Epithelial cell of prostate (primary cell): ENCODE results near the gene C19orf53.
"Not testable (repeated sequence)": the region's sequence is repeated elsewhere in the genome, so short reads cannot be mapped to it uniquely, and the experiment has no call there.

Experiments used
- DNase-seq: peaks from one replicate; pipeline ENCODE4 v3.0.0-alpha.2; 2011; ENCODE audit warnings: low read depth, low spot score
- H3K27ac ChIP-seq: fragments of 450-650 bp; 2 replicates; pipeline ENCODE4 v1.5.1; 2017; ENCODE audit warnings: mild to moderate bottlenecking

The C19orf53 gene

DNA sequence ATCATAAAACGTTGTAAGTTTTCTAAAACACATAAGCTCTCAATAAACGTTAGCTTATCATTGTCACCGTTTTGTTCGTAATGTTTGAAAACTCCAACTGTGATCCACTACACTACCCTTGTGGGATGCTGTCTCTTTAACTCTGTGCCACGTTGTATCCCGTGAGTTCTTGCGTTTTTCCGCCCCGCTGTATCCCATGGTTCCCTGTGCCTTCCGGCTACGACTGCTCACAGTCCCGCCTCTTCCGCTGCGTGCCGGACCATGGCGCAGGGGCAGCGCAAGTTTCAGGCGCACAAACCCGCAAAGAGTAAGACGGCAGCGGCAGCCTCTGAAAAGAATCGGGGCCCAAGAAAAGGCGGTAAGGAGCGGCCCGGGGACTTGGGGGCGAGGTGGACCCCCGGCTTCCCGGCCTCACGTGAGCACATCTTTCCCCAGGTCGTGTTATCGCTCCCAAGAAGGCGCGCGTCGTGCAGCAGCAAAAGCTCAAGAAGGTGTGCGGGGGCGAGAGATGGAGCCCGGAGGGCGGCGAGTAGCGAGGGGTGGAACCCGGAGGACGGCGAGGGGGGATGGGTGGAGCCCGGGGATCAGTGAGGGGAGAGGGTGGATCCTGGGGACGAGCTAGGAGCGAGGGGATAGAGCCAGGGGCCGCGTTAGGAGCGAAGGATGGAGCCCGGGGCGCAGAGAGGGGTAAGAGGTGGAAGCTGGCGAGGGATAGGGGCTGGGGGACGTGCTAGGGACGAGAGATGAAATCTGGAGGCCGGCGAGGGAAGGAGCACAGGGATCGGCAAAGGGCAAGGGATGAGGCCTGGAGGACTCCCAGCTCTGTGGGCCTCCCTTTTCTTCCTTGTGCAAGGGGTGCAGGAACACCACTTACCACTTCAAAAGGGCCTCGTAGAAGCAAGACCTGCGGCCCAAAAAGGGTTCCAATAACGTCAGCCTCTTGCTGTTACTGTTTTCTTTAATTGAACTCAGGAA is at the start of gene C19orf53:
Gene C19orf53, plus strand, starts transcription at position 240 of the 975 bp plus-strand sequence. Its CDS starts 22 bp downstream, at position 262.
- H3K27ac ChIP-seq = peak within 1 kb of the TSS; percentile 71
- peak; percentile 56 for DNase-seq

DNA sequence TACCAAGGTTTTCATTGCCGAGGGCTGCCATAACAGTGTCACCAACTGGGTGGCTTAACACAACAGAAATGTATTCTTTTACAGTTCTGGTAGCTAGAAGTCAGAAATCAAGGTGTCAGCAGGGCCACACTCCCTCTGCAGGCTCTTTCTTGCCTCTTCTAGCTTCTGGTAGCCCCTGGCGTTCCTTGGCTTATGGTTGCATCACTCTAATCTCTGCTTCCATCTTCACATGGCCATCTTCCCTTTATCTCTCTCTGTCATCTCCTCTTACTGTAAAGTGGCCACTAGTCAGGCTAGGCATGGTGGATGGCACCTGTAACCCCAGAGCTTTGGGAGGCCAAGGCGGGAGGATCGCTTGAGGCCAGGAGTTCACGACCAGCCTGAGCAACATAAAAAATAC is 47.9 kb upstream of the C19orf53 start:
- no peak for DNase-seq
- no peak overlapping the region for H3K27ac ChIP-seq

DNA sequence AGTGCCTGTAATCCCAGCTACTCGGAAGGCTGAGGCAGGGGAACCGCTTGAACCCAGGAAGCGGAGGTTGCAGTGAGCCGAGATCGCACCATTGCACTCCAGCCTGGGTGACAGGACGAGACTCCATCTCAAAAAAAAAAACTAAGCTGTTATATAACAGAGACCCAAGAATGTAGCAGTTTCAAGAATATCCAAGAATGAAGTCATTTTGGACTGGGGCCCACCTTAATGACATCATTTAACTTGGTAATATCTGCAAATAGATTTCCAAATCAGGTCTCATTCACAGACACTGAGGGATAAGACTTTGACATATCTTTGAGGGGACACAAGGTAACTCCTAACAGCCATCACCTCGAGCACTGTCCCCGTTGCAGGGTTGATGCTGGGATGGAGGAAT is 46.5 kb upstream of the C19orf53 start:
- DNase-seq = no peak

DNA sequence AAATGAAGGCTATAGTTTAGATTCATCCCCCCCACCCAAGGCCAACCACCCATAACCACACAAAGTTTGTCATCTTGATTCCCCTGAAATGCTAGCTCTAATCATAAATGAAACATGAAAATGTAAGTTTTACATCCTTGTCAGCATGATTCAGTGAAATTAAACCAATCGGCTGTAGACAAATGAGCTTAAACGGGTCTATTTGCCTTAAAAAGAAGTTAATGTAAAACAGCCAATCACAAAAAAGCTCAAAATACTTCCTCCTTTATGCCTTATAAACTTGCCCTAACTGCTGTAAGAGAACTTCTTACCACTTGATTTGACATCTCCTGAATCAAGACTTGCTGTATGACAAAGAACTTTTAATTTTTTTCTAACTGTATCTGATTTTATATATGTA is 44.4 kb upstream of the C19orf53 start:
- H3K27ac ChIP-seq = no peak overlapping the region
- DNase-seq = no peak

More for the DNA sequence above, 46.5 kb upstream of the C19orf53 start:
- no peak overlapping the region for H3K27ac ChIP-seq

DNA sequence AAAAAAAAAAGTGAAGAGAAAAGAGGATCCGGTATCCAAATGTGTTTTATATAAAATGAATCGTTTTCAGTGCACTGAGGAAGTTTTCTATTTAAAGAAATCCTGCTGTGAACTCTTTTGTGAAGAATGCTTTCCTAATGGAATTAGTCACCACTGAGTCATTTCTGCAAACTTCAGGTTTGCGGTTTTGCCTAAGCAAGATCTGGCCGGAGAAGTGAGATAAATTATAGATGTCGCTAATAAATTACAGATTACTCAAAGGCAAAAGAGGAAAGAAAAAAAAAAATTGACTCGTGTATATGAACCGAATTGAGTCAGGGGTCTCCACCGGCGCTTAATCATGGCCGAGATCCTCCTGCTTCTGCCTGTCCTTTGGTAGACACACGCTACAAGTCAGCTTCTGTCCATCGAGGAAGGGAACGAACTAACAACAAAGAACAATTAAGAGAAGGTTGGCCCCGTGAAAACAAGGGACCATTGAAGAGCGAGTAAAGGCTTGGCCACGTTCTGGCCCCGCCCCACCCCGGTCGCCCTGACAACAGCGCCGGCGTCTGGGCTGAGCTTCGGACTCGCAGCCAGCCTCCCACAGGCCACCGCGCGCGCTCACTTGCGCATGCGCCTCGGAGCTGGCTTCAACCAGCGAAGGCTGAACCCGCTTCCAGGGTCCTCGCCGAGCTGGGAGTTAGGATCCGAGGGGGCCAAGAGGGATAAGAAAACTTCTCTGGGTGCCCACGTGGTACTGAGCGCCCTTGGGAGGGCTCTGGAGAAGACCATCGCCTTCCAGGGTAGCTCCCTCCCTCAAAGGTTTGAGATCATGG is 42.9 kb upstream of the C19orf53 start:
- peak overlapping the region; percentile 93 for H3K27ac ChIP-seq
- DNase-seq = peak; percentile 83

DNA sequence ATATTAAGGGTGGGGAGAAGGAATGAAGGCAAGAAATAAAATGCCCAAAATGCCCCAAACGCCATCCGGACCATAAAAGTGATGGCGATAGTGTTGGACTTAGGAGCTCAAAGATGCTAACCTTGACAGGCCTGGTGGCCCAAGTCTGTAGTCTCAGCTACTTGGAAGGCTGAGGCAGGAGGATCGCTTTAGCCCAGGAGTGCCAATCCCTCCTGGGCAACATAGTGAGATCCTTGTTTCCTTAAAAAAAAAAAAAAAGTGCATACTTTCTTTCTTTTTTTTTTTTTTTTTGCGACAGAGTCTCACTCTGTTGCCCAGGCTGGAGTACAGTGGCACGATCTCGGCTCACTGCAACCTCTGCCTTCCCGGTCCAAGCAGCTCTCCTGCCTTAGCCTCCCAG is 41.9 kb upstream of the C19orf53 start:
- H3K27ac ChIP-seq = peak overlapping the region; percentile 93

DNA sequence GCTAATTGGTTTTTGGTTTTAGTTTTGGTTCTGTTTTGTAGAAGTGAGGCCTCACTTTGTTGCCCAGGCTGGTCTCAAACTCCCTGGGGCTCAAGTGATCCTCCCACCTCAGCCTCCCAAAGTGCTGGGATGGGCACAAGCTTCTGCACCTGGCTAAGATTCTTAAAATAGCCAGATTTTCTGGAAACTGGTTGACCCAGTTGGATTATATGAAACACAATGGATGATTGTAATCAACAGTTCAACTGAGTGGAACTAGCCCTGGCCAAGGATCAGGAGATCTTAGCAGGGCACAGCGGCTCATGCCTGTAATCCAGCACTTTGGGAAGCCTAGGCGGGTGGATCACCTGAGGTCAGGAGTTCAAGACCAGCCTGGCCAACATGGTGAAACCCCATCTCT is 39.5 kb upstream of the C19orf53 start:
- DNase-seq = no peak
- no peak overlapping the region for H3K27ac ChIP-seq

More for the DNA sequence above, 41.9 kb upstream of the C19orf53 start:
- DNase-seq = no peak

DNA sequence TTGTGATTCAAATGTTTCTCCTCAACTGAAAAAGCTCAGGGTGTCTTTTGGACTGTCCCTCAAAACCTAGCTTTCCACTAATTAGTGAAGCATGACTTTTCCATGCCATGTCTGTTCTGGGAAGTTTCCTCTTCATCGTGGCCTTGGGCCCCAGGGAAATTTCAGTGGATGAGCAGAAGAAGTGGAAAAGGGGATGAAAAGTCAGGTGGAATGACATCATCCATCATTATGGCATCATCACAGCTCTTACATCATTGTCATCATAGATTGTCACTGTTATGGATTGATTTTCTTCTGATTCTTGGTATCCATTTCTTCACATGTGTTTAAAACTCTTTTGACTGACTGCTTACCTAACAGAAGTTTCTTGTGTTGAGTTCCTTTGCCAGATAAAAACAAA is 36.2 kb upstream of the C19orf53 start:
- no peak for DNase-seq

DNA sequence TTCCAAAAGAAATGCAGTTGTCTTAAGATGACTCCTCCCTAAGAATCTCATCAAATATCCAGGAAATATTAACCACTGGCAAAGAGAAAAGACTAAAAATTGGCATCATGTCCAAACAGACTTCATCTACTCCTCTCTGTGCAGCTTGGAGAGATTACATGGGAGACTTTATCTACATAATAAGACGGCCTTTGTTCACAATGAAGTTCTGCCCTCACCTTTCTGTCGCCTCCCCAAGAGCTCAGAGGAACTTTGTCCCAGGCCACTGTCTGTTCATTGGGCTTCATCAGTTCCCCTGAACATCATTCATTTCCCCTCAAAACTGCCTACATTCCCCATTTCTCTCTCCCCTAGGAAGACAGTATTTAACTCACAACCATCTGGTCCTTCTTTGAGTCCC is 32.4 kb upstream of the C19orf53 start:
- no peak overlapping the region for H3K27ac ChIP-seq
- no peak for DNase-seq

More for the DNA sequence above, 36.2 kb upstream of the C19orf53 start:
- no peak overlapping the region for H3K27ac ChIP-seq

DNA sequence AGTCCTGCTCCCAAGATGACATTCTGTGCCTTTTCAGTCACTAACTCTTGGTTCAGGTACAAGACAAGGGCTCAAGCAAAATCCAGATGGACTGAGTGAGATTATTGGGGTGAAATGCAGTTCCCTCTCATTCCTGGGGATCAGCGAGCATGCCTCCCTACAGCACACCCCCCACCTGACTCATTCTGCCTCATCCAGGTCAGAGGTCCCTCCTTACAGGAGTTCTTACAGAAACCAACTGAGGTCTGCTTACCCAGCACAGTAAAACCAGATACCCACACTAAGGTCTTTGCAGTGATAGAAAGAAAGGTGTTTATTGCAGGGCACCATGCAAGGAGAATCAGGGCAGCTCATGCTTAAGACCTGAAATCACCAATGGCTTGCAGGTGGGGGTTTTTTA is 31.5 kb upstream of the C19orf53 start:
- H3K27ac ChIP-seq = no peak overlapping the region
- no peak for DNase-seq

DNA sequence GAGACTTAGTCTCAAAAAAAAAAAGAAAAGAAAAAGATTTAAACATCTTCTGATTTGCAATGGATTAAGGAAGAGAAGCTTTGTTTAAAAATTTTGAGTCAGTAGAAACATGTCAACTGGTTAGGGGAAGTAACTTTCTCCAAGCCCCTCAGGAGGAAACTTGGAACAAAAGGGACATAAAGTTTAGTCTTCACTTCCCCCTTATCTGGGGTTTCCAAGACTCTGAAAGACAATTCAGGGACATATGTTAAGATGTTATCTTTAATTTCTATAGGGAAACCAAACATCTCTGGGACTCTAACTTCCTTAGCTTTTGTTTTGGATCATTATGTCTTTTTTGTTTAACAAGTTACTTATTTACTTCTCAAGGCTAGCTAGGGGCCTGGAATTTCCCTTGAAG is 30.1 kb upstream of the C19orf53 start:
- H3K27ac ChIP-seq = no peak overlapping the region
- DNase-seq = no peak

DNA sequence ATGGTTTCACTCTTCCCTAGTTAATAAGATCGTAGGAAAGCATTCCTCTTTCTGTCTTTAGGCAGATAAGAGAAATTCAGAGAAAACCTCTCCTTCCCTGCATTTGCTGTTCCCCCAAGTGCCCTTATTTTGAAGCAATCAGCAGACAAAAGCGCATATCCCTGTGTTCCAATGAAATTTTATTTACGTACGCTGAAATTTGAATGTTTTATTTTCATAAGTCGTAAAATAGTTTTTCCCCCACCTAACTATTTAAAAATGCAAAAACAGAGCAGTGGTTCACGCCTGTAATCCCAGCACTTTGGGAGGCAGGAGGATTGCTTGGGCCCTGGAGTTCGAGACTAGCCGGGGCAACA is 27.2 kb upstream of the C19orf53 start:
- H3K27ac ChIP-seq = no peak overlapping the region
- DNase-seq = no peak

DNA sequence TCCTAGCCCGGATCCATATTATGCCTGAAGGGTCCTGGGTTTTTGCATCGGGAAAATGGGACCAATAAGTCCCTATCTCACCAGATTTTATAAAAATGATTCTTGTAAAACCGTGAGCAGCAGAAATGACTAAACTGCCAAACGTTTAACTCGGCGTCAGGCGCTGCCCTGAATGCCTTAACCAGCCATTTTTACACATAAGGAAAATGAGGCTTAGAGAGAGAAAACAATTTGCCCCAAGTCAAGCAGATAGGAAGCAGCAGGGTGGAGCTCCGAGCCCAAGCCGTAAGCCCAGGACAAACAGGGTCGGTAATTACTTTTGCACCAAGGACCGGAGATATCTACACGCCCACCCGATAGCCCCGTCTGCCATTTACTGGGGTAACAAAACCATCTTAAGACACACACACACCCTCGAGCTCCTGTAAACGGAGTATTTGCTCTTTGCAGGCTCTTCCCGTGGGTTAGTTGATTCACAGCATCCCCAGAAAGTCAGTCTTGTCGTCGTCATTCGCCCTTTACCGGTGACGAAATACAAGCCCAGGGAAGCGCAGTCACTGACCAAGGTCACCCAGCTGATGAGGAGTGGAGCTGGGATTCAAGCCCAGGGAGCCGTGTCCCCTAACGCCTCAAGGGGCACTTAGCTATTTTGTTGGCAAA is 26.0 kb upstream of the C19orf53 start:
- no peak for DNase-seq
- peak overlapping the region; percentile 78 for H3K27ac ChIP-seq

DNA sequence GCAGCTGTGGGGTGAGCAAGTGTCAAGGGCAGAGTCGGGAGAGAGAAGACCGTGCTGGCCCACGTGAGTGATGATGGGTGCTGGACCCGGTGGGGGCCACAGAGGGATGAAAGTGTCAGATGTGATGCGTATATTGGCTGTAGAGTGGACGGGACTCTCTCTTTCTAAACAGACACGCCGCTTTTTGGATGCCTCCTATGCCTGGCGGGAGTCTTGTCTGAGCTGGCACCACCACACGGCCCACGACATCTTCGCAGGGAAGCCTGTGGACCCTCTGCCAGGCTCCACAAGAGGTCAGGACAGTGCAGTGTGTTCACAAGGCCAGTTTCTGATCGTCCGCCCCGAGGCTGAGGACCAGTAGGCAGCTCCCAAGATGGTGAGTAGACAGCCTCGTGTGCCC is 22.8 kb upstream of the C19orf53 start:
- no peak overlapping the region for H3K27ac ChIP-seq

DNA sequence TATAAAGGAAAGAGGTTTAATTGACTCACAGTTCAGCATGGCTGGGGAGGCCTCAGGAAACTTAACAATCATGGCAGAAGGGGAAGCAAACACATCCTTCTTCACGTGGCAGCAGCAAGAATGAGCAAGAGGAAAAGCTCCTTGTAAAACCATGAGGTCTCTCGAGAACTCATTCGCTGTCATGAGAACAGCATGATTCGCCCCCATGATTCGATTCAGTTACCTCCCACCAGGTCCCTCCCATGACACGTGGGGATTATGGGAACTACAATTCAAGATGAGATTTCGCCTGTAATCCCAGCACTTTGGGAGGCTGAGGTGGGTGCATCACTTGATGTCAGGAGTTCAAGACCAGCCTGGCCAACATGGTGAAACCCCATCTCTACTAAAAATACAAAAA is 20.6 kb upstream of the C19orf53 start:
- not testable (repeated sequence) for H3K27ac ChIP-seq, DNase-seq

More for the DNA sequence above, 22.8 kb upstream of the C19orf53 start:
- DNase-seq = no peak

DNA sequence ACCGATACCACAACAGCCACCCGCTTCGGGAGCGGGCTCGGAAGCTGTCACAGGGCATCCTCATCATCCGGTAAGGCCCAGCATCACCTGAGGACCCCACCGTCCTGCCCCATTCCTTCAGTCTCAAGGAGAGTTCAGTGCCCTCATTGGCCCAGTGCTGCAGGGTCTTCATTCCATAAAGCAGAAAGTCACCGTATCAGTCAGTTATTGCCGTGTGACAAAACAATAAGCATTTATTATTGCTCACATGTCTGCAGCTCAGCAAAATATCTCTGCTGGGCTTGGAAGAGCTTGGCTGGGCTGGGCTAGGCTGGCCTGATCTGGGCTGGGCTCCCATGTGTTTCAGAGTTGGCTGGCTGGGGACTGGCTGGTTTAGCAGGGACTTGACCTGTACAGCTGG is 18.0 kb upstream of the C19orf53 start:
- no peak for DNase-seq
- H3K27ac ChIP-seq = no peak overlapping the region

DNA sequence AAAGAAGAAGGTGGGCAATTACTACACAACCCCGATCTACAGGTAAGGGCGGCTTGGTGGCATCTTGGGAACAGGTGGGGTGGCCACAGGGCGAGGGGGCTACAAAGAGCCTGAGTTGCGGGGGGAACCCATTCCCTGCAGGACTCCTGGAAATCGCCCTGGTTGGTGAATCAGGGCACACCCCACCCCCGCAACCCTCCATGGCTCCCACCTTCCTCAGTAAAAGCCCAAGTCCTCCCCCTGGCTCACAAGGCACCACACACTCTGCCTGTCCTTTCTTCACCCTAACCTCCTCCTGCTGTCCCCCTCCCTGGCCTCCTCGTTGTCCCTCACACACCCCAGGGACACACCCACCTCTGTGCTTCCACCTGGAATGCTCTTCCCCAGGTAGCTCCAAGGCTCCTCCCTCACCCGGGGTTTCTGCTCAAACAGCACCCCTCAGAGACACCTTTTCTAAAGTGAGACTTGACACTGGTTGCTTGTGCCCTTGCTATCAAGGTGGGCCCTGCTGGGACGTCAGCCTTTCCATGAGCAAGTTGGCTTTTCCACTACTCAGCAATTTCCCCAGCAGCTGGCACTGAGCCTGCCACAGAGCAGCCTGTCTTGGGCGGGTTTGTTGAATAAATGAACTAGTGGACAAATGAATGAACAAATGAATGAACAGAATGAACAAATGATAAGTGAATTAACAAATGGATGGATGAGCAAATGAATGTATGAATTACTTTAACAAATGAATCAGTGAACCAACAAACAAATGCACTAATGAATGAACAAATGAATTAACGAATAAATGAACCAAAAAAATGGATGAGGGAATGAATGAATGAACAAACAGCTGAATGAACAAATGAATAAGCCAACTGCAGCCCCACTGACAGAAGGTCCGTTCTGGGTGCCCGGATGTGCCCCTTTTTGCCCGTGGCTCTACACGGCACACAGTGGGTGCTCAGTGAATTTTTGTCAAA is 16.2 kb upstream of the C19orf53 start:
- no peak overlapping the region for H3K27ac ChIP-seq
- DNase-seq = no peak

DNA sequence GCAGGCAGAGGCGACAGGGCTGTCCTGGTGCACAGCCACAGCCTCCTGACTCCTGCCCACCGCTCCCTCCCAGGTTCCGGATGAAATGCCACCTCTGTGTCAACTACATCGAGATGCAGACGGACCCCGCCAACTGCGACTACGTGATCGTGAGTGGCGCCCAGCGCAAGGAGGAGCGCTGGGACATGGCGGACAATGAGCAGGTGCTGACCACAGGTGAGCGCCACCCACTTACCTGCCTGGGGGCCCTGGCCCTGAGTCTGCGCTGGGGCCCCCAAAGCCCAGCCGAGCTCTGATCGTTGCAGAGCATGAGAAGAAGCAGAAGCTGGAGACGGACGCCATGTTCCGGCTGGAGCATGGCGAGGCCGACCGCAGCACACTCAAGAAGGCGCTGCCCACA is 15.5 kb upstream of the C19orf53 start:
- no peak for DNase-seq
- H3K27ac ChIP-seq = no peak overlapping the region

DNA sequence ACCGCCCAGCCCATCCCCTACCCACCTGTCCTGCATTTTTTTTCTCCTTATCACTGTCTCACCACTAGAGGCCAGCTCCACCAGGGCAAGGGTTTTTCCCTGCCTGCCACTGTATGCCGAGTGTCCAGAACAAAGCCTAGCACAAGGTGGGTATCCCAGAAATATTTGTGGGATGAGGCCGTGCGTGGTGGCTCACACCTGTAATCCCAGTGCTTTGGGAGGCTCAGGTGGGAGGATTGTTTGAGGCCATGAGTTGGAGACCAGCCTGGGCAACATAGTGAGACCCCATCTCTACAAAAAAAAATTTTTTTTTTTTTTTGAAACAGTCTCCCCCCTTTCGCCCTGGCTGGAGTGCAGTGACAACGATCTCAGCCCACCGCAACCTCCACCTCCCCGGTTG is 12.8 kb upstream of the C19orf53 start:
- no peak for DNase-seq
- H3K27ac ChIP-seq = no peak overlapping the region
